ENCODE measurements around the gene SCUBE1.
A peak's percentile ranks its signal among the peaks of the same experiment; 100 is the strongest.

The SCUBE1 gene

DNA sequence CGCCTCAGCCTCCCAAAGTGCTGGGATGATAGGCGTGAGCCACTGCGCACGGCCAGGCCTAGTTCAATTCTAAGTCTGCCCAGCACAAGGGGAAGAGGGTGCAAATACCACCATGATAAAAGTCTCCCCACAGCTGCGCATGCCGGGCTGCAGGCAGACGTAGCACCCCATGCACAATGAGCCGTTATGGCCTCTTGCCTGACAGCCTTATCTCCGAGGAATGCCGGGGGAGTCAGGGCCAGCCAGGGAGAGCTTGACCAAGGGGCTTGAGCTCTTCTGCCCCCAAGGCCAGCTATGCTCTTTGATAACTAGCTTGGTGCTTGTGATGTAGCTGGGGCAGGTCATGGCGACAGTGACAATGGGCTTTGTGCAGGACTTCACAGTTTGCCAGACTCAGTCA lies 13.7 kb upstream of the SCUBE1 start:
- DNase-seq: peak; percentile 27

- DNase-seq: peak; percentile 37
Observed at GRCh38 chr22:43355688-43356087, 12.5 kb upstream of the SCUBE1 start.

DNA sequence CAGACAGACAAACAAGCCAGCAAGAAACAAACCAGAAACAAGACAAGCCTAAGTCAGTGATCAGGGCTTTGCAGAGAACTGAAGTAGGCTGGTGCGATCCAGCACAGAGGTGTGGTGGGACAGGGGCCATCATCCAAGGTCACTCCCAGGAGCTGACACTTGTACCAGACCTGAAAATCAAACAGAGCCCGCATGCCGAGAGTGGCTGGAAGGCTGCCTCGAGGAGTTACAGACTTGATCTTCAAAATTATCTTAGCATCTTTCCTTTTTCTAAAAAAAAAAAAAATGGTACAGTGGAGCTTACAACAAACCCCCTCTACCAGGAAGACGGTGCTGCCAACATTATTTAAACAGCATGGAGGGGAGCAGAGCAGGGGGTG lies 8.8 kb upstream of the SCUBE1 start:
- DNase-seq: peak; percentile 46

DNA sequence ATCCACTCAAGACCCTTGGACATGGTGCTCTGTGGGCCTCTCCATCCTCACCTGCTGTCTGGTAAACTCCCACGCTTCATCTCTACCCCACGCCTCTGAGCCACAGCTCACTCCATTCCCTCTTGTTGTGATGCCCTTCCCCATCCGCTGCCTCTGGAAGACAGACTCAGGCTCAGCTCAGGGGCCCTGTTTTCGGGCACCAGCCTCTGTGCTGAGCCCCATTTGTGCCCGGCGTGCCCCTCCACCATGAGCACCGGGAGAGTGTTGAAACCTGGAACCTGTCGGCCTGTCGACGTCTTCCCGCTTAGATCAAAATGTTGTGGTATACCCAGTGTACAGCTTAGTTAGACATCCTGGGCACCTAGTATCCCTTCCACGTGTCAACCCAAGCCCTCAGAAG lies 6.5 kb upstream of the SCUBE1 start:
- peak; percentile 28 for DNase-seq

- DNase-seq: peak; percentile 89
Observed at GRCh38 chr22:43346521-43346929, 3.4 kb upstream of the SCUBE1 start.

- peak; percentile 44 for DNase-seq
Observed at GRCh38 chr22:43345761-43346301, 2.7 kb upstream of the SCUBE1 start.

DNA sequence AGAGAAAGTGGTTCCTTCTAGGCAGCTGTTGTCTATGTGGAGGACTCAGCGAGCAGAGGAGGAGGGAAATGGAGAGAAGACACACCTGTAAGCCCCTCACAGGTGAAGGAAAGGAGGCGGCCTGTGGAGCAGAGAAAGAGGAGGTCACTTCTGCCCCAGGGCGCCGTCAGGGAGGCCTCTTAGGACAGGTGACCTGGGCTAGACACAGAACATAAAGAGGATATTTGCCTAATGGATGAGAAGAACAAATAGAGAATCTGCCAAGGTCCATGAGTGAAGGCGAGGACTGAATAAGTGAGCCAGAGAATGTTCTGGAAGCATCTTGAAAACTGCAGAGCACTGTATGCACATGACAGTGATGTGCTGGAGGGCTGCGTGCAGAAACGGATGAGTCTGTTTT lies 2.2 kb upstream of the SCUBE1 start:
- peak; percentile 43 for DNase-seq

DNA sequence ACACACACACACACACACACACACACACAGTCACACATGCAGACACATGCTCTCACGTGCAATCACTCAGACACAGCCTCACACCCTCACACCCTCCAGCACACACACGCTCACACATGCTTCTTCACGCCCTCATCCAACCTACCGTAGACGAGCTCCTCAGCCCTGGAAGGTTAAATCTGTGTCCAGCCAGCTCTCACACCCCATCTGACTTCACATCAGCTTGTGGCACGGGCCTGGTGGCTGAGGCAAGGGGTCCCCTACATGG lies 1.3 kb upstream of the SCUBE1 start:
- no peak for DNase-seq

GRCh38 chr22:43343670-43344519 lies 723 bp upstream of the SCUBE1 start:
- DNase-seq: peak; percentile 64

DNA sequence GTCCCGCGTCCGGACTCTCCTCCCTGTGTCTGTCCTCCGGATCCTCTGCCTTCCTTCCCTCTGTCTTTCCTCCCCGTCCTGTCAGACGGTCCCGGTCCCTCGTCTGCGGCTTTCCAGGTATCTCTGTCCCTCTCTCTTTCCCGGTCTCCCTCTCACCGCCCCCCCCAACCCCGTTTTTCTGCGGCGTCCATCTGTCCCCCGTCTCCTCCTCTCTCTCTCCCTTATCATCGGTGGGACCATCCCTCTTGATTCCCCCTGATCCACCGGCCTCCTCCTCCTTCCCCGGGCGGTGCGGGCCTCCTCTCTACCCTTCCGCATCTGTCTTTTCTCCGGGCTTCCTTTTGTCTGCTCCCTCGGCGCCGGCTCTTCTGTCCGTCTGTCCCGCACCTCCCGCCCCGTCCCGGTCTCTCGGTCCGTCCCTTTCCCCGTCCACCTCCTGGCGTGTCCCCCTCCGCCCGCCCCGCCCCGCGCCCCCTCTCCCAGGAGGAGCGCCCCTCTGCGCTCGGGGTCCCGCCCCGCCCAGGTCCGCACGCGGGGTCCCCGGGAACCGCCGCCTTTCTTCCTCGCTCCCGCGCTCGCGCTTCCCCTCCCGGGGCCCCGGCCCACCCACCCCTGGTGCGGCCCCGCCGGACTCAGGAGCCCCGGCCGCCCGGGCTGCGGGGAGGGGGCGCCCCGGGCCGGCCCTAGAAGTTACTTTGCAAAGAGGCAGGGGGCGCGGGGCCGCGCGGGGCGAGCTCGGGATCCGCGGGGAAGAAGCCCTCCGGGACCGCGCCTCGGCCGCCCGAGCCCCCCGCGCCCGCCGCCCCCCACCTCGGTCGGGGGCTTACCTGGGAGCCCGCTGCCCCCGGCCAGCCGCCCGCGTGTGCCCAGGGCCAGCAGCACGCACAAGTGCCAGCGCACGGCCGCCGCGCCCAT lies 568 bp downstream of the SCUBE1 start:
- DNase-seq: no peak

DNA sequence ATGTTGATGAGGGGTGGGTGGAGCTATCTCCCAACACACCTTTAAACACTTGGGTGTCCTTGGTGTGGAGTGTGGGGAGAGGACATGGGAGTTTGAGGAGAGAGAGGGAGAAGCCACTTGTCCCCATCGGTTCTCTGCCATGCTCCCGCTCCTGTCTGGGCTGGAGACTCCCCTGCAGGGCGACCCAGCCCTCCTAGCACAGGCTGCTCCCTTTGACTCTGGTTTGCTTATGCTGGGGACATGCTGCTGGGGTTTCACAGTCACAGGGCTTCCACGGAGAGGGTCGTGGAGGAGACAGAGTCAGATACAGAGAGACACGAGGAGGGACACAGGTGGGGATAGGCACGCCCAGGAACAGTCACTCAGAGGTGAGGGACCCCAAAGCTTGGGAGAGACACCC lies 1.6 kb downstream of the SCUBE1 start:
- DNase-seq: no peak

DNA sequence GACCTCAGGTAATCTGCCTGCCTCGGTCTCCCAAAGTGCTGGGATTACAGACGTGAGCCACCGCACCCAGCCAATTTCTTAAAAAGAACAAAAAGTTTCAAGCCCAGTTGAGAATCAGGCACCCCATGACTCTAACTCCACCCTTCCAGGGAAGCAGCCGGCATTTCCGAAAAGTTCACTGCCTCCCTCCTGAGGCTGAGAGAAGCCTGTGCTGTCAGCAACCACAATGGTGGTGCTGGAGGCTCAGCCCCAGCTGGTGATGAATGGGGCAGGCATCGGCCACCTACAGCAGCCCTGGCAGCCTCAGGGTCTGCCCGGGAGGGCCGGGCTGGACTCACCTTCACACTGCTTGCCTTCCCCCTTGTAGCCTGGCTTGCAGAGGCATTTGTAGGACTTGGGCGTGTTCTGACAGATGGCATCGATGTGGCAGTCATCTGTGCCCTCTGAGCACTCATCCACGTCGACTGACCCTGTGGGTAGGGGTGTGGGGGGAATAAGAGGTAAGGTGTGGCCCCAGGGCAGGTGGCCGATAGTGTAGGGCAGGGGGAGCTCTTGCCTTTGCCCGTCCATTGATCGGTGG lies 4.3 kb downstream of the SCUBE1 start:
- no peak for DNase-seq

DNA sequence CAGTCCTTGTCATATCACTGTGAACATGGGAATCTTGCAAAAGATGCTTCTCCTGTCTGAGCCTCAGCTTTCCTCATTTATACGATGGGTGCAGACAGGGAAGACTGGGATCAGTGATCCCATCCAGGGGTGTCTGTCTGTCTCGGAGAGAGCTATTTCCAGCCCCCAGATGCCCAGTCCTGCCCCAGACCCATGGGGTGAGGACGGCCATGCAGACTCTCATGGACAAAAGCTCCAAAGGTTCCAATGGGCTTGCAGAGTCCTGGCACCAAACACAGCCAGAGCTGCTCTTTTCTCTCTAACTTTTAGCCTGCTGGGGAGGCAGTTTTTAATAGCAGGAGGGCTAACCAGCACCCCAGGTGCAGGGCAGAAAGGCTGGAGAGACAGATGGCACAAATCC lies 5.2 kb downstream of the SCUBE1 start:
- DNase-seq: no peak

GRCh38 chr22:43337385-43337784 lies 5.8 kb downstream of the SCUBE1 start:
- no peak for DNase-seq

GRCh38 chr22:43334378-43334777 lies 8.8 kb downstream of the SCUBE1 start:
- DNase-seq: no peak

- no peak for DNase-seq
Observed at GRCh38 chr22:43333978-43334377, 9.2 kb downstream of the SCUBE1 start.

DNA sequence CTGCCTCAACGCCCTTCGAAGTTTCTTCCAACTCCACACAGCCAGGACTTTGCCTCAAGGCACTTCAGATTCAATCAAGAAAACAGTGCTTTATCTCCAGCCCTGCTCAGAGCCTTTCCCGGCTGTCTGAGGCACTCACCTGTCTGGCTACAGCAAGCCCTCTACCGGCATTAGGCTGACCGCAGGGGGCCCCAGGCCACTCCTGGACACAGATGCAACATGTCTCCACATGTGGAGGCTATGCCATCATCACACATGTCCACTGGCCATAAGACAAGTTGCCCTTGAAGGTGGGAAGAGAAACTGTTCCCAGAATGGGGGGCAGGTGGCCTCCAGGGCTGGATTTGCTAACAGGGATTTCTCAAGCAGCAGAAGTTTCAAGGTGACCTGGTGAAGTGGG lies 10.0 kb downstream of the SCUBE1 start:
- no peak for DNase-seq

- no peak for DNase-seq
Observed at GRCh38 chr22:43331698-43332097, 11.5 kb downstream of the SCUBE1 start.

- no peak for DNase-seq
Observed at GRCh38 chr22:43331069-43331451, 12.1 kb downstream of the SCUBE1 start.

GRCh38 chr22:43330178-43331068 lies 12.7 kb downstream of the SCUBE1 start:
- no peak for DNase-seq

DNA sequence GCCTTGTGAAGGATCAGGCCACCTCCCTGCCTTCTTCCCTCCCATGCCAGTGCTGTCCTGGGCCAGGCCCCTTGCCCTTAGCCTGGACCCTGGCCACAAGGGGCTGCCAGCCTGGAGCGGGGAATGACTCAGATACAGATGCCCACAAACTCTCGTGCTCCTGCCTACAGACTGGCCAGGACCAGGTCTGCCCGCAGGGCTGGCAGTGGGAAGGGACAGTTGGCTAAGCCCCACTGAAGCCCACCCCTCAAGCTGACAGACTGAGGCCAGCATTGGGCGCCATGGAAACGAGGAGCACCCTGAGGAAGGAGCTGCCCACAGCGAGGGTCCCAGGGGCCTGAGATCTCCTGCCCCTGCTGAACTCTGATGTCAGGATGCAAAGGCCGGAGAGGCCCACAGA lies 14.1 kb downstream of the SCUBE1 start:
- DNase-seq: no peak

GRCh38 chr22:43327157-43327438 lies 16.1 kb downstream of the SCUBE1 start:
- DNase-seq: no peak
